Astrocyte (in vitro differentiated cells and primary cell): Measurements from ENCODE around the gene PDE6G. TPM values are rescaled to one million over a fixed set of nuclear protein-coding genes. Genes with fewer than 3 reads are reported as not detected.

Experiments
- DNase-seq: peaks from one replicate; pipeline ENCODE4 v3.0.0-alpha.2; 2010; ENCODE audit warnings: low read depth
- FAIRE-seq: peaks from 2 replicates; lab custom pipeline; 2011; peaks lifted over from hg19 to GRCh38; lab: Jason Lieb, UNC
- H2AFZ ChIP-seq: 2 replicates; pipeline ENCODE4 v1.6.0; 2012; ENCODE audit warnings: low read depth, low read length, inconsistent platforms
- H3K27ac ChIP-seq: 2 replicates; pipeline ENCODE4 v1.5.1; 2011; ENCODE audit warnings: low read depth, low read length, inconsistent platforms
- H3K27me3 ChIP-seq: 2 replicates; pipeline ENCODE4 v1.6.0; 2011; ENCODE audit warnings: low read length, inconsistent platforms; ENCODE audit not compliant: insufficient read depth
- H3K36me3 ChIP-seq: 2 replicates; pipeline ENCODE4 v1.5.1; 2011; ENCODE audit warnings: low read length, inconsistent platforms; ENCODE audit not compliant: insufficient read depth
- H3K4me1 ChIP-seq: 2 replicates; pipeline ENCODE4 v1.5.1; 2011; ENCODE audit warnings: low read length, inconsistent platforms; ENCODE audit not compliant: insufficient read depth
- H3K4me2 ChIP-seq: 2 replicates; pipeline ENCODE4 v1.6.0; 2012; ENCODE audit warnings: low read length, inconsistent platforms
- H3K4me3 ChIP-seq: 2 replicates; pipeline ENCODE4 v1.5.1; 2011; ENCODE audit warnings: low read depth, mild to moderate bottlenecking, low read length, inconsistent platforms; ENCODE audit not compliant: insufficient read depth
- H3K79me2 ChIP-seq: 2 replicates; pipeline ENCODE4 v1.6.0; 2012; ENCODE audit warnings: mild to moderate bottlenecking, low read length, inconsistent platforms; ENCODE audit not compliant: insufficient read depth
- H3K9ac ChIP-seq: 2 replicates; pipeline ENCODE4 v1.6.0; 2012; ENCODE audit warnings: mild to moderate bottlenecking, low read length, inconsistent platforms
- H3K9me3 ChIP-seq: 2 replicates; pipeline ENCODE4 v1.5.1; 2012; ENCODE audit warnings: low read depth, mild to moderate bottlenecking, low read length, inconsistent platforms; ENCODE audit not compliant: insufficient read depth
- H4K20me1 ChIP-seq: 2 replicates; pipeline ENCODE4 v1.6.0; 2012; ENCODE audit warnings: low read length, inconsistent platforms; ENCODE audit not compliant: insufficient read depth
- H3K27ac Mint-ChIP-seq: one replicate; pipeline ENCODE4 v1.8.0; 2021; ENCODE audit warnings: mild to moderate bottlenecking, mixed read lengths; ENCODE audit not compliant: unreplicated experiment
- H3K27me3 Mint-ChIP-seq: one replicate; pipeline ENCODE4 v1.8.0; 2021; ENCODE audit warnings: low read depth, mixed read lengths; ENCODE audit not compliant: unreplicated experiment
- H3K36me3 Mint-ChIP-seq: one replicate; pipeline ENCODE4 v1.8.0; 2021; ENCODE audit warnings: low read depth, mixed read lengths; ENCODE audit not compliant: unreplicated experiment
- H3K4me1 Mint-ChIP-seq: one replicate; pipeline ENCODE4 v1.8.0; 2021; ENCODE audit warnings: low read depth, mixed read lengths; ENCODE audit not compliant: unreplicated experiment
- H3K4me3 Mint-ChIP-seq: one replicate; pipeline ENCODE4 v1.8.0; 2021; ENCODE audit warnings: mild to moderate bottlenecking, moderate library complexity, mixed read lengths; ENCODE audit not compliant: unreplicated experiment
- H3K9me3 Mint-ChIP-seq: one replicate; pipeline ENCODE4 v1.8.0; 2021; ENCODE audit warnings: mild to moderate bottlenecking, mixed read lengths; ENCODE audit not compliant: unreplicated experiment
- EZH2 ChIP-seq: IDR thresholded peaks from 2 replicates; pipeline ENCODE4 v1.6.1; 2012; ENCODE audit warnings: mild to moderate bottlenecking, low read length, inconsistent platforms; ENCODE audit not compliant: insufficient read depth
- total RNA-seq: library from RNA; stranded (reverse); gene quantifications from 2 replicates; pipeline ENCODE4 v1.2.1, GENCODE V29; 2021
- TF ChIP-seq, protein P1 (sequence below): IDR thresholded peaks from 2 replicates; pipeline ENCODE4 v1.5.1; 2011; ENCODE audit warnings: low read depth, mild to moderate bottlenecking, inconsistent platforms, low read length, moderate library complexity; ENCODE audit not compliant: insufficient read depth

PDE6G gene
- total RNA-seq, 1 donor from 2014 or later, result not detected

DNA sequence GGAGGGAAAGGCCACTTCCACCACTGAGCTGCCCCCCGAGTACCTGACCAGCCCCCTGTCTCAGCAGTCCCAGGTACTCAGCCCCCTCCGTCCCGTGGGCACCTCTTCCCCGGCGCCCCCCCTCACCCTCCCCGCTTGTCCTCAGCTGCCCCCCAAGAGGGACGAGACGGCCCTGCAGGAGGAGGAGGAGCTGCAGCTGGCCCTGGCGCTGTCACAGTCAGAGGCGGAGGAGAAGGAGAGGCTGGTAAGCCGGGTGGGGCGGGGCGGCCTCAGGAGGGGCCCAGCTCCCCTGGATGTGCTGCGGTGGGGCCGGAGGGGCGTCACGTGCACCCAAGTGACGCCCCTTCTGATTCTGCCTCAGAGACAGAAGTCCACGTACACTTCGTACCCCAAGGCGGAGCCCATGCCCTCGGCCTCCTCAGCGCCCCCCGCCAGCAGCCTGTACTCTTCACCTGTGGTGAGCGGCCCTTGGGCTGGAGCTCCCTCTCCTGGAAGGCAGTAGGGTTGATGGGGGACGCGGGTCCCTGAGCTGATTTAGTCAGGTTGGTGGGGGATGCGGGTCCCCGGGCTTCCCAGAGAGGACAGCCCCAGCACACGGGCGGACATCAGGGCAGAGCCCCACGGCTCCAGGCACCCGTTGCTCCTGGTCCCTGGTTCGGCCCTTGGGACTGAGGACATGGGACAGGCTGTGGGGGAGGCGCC, 37.3 kb upstream of the PDE6G start:
- TF ChIP-seq EZH2, result no peak
- TF ChIP-seq, protein P1, sequence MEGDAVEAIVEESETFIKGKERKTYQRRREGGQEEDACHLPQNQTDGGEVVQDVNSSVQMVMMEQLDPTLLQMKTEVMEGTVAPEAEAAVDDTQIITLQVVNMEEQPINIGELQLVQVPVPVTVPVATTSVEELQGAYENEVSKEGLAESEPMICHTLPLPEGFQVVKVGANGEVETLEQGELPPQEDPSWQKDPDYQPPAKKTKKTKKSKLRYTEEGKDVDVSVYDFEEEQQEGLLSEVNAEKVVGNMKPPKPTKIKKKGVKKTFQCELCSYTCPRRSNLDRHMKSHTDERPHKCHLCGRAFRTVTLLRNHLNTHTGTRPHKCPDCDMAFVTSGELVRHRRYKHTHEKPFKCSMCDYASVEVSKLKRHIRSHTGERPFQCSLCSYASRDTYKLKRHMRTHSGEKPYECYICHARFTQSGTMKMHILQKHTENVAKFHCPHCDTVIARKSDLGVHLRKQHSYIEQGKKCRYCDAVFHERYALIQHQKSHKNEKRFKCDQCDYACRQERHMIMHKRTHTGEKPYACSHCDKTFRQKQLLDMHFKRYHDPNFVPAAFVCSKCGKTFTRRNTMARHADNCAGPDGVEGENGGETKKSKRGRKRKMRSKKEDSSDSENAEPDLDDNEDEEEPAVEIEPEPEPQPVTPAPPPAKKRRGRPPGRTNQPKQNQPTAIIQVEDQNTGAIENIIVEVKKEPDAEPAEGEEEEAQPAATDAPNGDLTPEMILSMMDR, result no peak
- Histone ChIP-seq H3K4me3 (no peak overlapping the region), H3K4me2 (no peak overlapping the region), H3K9me3 (no peaks in the 10 kb centered on the region), H3K79me2 (peaks cover 95% of the 10 kb centered on the region), H3K27me3 (no peaks in the 10 kb centered on the region), H2AFZ (no peak overlapping the region), H3K4me1 (no peaks in the 10 kb centered on the region), H3K9ac (no peak overlapping the region), H3K36me3 (peaks cover 32% of the 10 kb centered on the region), H4K20me1 (peaks cover 91% of the 10 kb centered on the region), H3K27ac (no peak overlapping the region)
- Mint-ChIP-seq H3K9me3 (no peaks in the 10 kb centered on the region), H3K4me1 (no peaks in the 10 kb centered on the region), H3K27ac (no peak overlapping the region), H3K4me3 (no peak overlapping the region), H3K36me3 (peaks cover 18% of the 10 kb centered on the region), H3K27me3 (no peaks in the 10 kb centered on the region)
- no peak for DNase-seq
- FAIRE-seq, result no peak

DNA sequence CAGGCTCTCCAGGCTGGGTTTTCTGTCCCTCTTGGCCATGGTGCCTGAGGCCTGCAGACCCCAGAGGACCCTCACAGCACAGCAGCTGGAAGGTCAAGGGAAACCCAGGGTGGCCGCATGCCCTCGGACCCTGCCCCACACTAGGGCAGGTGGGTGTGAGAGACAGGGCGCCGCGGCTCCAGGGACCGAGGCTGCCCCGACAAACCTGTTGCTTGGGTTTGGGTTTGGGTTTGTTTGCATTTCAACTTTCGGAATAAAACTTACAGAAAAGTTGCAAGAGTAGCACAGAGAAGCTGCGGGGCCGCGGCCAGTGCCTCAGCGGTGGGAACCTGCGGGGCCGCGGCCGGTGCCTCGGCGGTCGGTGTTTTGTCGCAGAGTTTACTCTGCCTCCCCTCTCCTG, 35.3 kb upstream of the PDE6G start:
- Histone ChIP-seq H3K36me3 (peaks cover 23% of the 10 kb centered on the region), H3K27me3 (no peaks in the 10 kb centered on the region), H3K9ac (no peak overlapping the region), H3K4me3 (no peak overlapping the region), H3K9me3 (no peaks in the 10 kb centered on the region), H4K20me1 (peaks cover 91% of the 10 kb centered on the region), H3K4me1 (no peaks in the 10 kb centered on the region), H3K27ac (no peak overlapping the region), H3K79me2 (peaks cover 95% of the 10 kb centered on the region), H3K4me2 (no peak overlapping the region), H2AFZ (no peak overlapping the region)
- H3K27ac Mint-ChIP-seq, result no peak overlapping the region
- no peaks in the 10 kb centered on the region for H3K9me3 Mint-ChIP-seq
- no peaks in the 10 kb centered on the region for H3K4me1 Mint-ChIP-seq
- H3K27me3 Mint-ChIP-seq, result no peaks in the 10 kb centered on the region
- TF ChIP-seq, protein P1, result no peak
- no peak for TF ChIP-seq EZH2
- peak overlapping the region; percentile 34 for H3K4me3 Mint-ChIP-seq
- DNase-seq, result no peak
- peaks cover 12% of the 10 kb centered on the region for H3K36me3 Mint-ChIP-seq
- no peak for FAIRE-seq

DNA sequence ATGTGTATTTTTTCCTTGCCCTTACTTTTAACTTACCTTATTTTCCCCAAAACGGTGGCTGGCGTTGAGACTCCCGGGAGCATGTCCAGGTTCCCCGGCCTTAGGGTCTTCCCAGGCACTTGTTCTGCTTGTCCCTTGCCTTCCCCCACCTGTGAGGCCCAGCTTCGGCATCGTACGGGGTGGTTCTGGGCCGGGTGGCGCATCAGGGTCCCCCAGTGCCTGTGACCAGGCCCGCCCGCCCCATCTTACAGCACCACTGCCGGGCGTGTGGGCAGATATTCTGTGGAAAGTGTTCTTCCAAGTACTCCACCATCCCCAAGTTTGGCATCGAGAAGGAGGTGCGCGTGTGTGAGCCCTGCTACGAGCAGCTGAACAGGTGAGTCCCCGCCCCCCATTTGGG, 34.9 kb upstream of the PDE6G start:
- H3K9me3 ChIP-seq, result no peaks in the 10 kb centered on the region
- peaks cover 95% of the 10 kb centered on the region for H3K79me2 ChIP-seq
- no peak overlapping the region for H3K4me2 ChIP-seq
- H3K27ac Mint-ChIP-seq, result peak overlapping the region; percentile 75
- no peak overlapping the region for H3K4me3 ChIP-seq
- no peaks in the 10 kb centered on the region for H3K4me1 Mint-ChIP-seq
- no peak overlapping the region for H3K27ac ChIP-seq
- no peak overlapping the region for H3K4me3 Mint-ChIP-seq
- H3K36me3 ChIP-seq, result peaks cover 27% of the 10 kb centered on the region
- FAIRE-seq, result no peak
- no peaks in the 10 kb centered on the region for H3K27me3 ChIP-seq
- no peaks in the 10 kb centered on the region for H3K4me1 ChIP-seq
- no peaks in the 10 kb centered on the region for H3K9me3 Mint-ChIP-seq
- no peak for DNase-seq
- no peak overlapping the region for H3K9ac ChIP-seq
- TF ChIP-seq, protein P1, result no peak
- TF ChIP-seq EZH2, result no peak
- H4K20me1 ChIP-seq, result peaks cover 92% of the 10 kb centered on the region
- H2AFZ ChIP-seq, result no peak overlapping the region
- H3K36me3 Mint-ChIP-seq, result peaks cover 14% of the 10 kb centered on the region
- no peaks in the 10 kb centered on the region for H3K27me3 Mint-ChIP-seq
